Lung microvascular endothelial cell (primary cell): ENCODE data around the gene NID2. TPM values are rescaled to one million over a fixed set of nuclear protein-coding genes. Genes with fewer than 3 reads are reported as not detected.

ENCODE experiments used
- DNase-seq, 2 donors: peaks; one replicate each; pipeline versions ENCODE4 v3.0.0 to v3.0.0-alpha.2; 2010; ENCODE audit warnings: low read depth in 2 of 2
- total RNA-seq: library from RNA; depleted of rRNA; stranded (reverse); fragments of >200 nt; gene quantifications from 2 replicates; pipeline ENCODE4 v1.2.1, GENCODE V29; 2014

Gene NID2
- total RNA-seq, 1 donor from 2014 or later, result 9.7 TPM

DNA sequence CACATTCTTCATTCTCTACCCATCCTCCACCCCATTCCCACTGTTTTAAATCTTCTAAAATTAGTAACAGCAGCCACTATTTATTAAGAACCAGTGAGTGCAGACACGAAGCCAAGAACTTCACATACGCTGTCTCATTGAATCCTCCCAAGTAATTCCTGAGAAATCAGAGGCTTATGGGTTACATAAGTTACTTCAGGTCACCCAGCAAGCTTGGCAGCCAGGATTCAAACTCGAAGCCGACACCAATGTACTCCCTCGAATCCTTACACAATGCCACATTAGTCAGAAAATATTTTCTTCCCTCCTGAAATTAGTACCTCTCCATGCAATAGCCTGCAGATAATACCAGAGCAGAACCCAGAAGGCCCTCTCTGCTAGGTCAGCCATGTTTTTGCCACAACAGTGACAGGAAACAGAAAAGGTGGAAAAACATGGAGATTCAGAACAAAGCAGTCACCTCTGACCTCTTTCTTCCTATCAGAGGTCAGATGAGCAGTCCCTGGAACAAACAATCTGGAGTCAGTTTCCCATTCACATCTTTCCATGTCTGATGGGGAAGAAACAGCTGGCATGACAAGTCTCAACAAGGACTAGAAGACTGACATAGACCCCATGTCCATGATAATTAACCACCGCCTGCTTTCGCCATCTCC lies 16.4 kb downstream of the NID2 start:
- peak in 1 of 2 donors; percentile 51 for DNase-seq

GRCh38 chr14:52051871-52052270 lies 17.0 kb downstream of the NID2 start:
- no peak for DNase-seq

DNA sequence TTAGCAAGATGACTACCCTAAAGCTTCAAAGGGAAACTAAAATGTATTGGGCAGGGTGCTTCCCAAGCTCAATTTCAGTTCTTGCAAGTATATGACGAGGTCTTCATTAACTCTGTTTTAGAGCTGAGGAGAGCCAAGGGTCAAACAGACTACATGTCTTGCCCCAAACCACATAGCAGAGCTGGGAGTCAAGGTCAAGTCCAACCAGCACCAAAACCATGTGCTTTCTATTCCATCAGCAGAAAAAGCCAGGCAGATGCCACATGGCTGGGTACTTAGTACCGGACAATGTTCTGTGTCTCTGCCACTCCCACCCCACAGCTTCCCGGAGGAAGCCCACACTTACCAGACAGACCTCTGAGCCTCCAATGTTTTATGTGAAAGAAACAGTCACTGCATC lies 17.6 kb downstream of the NID2 start:
- no peak for DNase-seq

- DNase-seq, result no peak
Observed at GRCh38 chr14:52049721-52050588, 18.9 kb downstream of the NID2 start.

GRCh38 chr14:52049271-52049670 lies 19.6 kb downstream of the NID2 start:
- no peak for DNase-seq

DNA sequence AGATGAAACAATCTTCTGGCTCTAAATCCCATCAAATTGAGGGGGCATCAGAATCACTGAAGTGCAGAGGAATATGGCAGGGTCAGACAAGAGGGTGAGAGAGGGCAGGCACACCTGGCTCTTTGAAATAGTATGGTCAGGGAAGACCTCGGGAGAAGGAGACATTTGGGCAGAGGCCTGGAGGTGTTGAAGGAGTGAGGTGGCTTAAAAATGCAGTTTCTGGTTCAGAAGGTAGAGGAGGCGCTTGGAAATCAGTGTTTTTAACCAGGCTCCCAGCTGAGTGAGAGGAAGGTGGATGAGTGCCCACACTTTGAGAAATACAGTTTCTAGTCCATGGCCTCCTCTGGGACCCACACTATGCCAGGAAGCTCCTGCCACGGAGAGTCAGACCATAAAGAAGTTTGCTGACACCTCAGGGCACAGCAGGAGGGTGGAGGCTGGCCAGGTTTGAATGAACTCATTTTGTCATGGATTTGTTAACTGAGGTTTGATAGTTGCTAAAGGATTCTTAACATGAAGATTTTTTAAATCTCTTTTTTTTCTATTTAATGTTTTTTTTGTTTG lies 20.1 kb downstream of the NID2 start:
- DNase-seq, result no peak

GRCh38 chr14:52048116-52048515 lies 20.7 kb downstream of the NID2 start:
- no peak for DNase-seq

DNA sequence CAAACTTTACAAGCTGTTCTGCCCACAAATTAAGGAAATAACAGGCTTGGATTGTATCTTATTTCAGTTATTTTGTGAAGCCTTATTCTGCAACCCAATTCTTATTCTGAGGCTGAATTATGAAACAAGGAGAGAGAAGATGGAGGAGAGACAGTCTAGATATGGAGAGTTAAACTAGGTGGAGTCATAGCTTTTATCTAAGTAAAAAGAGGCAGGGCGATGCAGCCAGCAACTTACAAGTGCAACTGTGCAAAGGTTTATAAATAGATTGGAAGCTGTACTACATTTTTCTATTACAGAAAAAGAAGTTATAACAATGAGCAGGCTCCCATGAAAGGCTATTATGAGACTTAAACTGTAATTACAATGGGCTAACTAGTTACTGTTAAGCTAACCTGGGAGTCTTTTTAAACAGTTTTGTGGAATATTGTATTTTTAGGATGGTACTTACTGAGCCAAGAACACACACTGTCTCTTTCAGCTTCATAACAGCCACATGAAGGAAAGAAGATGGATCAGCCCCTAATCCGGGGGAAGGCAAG lies 22.4 kb downstream of the NID2 start:
- no peak for DNase-seq

- DNase-seq, result no peak
Observed at GRCh38 chr14:52044791-52045522, 23.9 kb downstream of the NID2 start.

- DNase-seq, result peak in 1 of 2 donors; percentile 62
Observed at GRCh38 chr14:52043690-52044089, 25.2 kb downstream of the NID2 start.

GRCh38 chr14:52042371-52043289 lies 26.2 kb downstream of the NID2 start:
- no peak for DNase-seq

GRCh38 chr14:52040598-52040997 lies 28.3 kb downstream of the NID2 start:
- no peak for DNase-seq

DNA sequence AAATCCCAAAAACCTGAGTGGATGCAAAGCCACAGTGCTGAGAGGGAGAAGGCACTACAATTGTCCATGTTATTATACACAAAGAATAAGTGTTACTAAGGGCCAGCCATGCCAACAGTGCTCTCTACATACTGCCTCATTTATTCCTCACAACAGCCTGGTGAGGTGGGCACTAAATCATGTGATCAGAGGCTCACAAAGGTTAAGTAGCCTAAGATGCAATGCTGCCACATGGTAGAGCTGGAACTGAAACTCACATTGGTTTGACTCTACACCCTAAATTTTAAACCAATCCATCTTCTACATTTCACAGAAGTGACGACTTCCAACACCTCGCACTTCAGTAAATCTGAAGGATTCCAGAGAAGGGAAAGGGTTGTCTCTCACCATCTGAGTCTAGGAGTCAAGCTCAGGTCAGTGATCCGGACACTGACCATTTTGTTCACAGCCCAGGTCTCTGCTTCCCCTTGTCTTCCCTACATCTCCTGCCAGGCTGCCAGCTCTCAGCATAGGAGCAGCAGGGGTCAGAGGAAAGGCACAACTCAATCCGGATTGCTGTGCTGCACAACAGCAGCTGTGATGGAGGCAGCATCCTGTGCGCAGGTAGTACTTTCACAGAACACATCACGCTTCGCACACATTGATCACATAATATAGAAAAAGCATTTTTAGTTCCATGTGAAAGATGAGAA lies 29.6 kb downstream of the NID2 start:
- DNase-seq, result no peak

DNA sequence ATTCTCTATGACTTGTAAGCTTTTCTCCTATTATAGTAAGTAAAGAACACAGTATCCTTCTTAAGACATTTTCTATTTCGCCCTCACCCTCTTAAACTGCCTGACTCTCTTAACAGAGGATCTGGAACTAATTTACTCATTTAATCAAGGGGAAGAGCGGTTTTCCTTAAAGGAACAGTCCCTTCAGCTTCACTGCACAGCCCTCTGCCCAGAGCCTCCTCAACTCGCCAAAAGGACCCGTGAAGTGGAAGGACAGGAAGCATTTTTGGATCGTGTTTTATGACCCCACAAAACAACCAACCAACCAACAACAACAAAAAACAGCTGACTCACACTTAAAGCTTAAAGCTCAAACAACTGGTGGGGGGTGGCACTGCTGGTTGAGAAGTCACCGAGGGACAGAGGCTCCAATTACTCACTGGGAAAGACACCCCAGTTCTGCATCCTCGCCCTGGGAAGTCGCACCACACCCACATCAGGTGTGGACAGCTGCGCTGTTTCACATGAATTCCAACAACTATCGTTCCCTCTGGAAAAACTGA lies 35.7 kb downstream of the NID2 start:
- DNase-seq, result no peak

DNA sequence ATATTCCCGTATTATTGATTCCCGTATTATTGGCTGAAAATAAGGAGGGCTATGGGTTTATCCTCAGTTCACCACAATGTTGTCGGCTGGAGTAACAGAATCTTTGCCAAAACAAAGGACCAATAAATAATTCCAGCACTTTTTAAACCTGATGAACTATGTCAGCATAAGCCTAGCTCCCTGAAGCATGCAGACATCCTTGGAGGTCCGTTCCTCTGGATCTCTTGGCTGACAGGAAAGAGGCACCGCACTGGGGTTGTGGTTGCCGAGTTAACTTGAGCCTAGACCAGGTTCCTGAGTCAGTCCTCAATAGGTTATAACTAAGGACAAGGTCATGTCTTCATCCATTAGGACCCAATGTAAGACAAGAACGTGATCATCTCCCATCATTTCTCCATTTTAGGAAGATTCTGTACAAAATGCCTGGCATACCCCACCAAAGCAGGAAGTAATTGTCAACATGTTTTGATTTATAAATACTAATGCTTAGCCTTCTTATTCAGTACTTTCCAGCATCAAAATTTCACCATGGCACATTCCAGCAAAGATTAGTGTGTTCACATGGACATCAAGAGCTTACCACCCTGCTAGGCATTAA lies 36.6 kb downstream of the NID2 start:
- no peak for DNase-seq

- DNase-seq, result no peak
Observed at GRCh38 chr14:52031781-52032180, 37.1 kb downstream of the NID2 start.

GRCh38 chr14:52029881-52030280 lies 39.0 kb downstream of the NID2 start:
- peak; percentile 43 to 60 for DNase-seq

DNA sequence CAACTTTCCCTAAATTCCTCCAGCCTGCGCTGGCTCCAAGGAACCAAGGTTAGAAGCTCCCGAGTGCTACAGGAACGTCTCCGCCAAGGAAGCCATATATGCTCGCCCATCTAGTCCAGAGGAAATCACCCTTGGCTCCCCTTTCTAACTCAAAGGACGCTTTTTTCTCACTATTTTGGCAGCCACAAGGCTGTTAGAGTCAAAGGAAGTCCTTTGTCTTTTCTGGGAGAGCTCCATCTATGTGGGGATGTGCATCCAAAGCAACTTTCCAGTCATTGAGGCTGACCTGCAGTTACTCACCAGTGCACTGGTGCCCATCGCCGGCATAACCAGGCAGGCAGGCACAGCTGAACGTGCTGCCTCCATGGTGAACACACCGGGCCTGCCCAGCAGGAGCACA lies 42.0 kb downstream of the NID2 start:
- peak; percentile 16 to 23 for DNase-seq

DNA sequence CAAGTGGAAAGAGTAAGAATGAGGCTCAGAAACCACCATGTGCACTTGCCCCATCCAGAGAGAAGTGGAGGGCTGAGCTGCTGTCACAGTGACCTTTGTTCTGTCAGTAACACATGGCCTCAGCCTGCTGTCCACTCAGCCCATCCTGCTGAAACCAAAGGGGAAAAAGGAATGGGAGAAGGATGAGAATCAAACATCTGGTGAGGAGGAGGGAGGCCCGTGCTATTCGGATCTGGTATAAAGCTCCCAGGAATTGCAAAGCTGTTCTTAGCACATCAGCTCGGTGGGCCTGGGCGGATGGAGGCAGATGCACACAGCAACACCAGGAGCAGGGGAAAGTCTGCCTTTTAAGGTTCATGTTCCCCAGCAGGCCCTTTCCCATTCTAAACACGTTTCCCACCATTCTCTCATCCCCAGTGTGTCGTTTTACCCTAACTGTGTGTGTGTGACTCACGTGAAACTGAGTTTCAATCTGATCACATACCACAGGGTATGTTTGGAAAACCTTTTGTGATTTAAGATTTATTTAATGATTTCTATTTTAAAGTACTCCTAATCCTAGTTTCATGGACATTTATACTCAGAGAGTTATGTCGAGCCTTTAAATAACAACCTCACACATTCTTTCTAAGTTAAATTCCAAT lies 42.7 kb downstream of the NID2 start:
- DNase-seq, result no peak
